GM12874 (cell line): ENCODE data around the gene PHLDA1.

Source experiments
- CTCF ChIP-seq: IDR thresholded peaks from 2 replicates; pipeline ENCODE4 v1.5.1; 2011; ENCODE audit warnings: low read depth, mild to moderate bottlenecking, control low read depth, low read length, moderate library complexity; ENCODE audit not compliant: insufficient read depth

The PHLDA1 gene

GRCh38 chr12:76031414-76032042, at the start of gene PHLDA1:
Gene PHLDA1, minus strand, starts transcription at chr12:76031776.
- peak; percentile 79 for TF ChIP-seq CTCF

- TF ChIP-seq CTCF, result peak; percentile 34; the same call in 1 of the 2 replicates
Observed at GRCh38 chr12:76080729-76081415, 49.3 kb upstream of the PHLDA1 start.

- TF ChIP-seq CTCF, result no peak
Observed at GRCh38 chr12:76080017-76080728, 48.6 kb upstream of the PHLDA1 start.

GRCh38 chr12:76078748-76079147, 47.2 kb upstream of the PHLDA1 start:
- TF ChIP-seq CTCF, result no peak

GRCh38 chr12:76075448-76075847, 43.9 kb upstream of the PHLDA1 start:
- TF ChIP-seq CTCF, result no peak

GRCh38 chr12:76074701-76075336, 43.2 kb upstream of the PHLDA1 start:
- TF ChIP-seq CTCF, result no peak

- no peak for TF ChIP-seq CTCF
Observed at GRCh38 chr12:76073561-76073960, 42.0 kb upstream of the PHLDA1 start.
